NCI-H510A (cell line): ENCODE measurements around the gene AOAH.
"Not testable (repeated sequence)": the region's sequence is repeated elsewhere in the genome, so short reads cannot be mapped to it uniquely, and the experiment has no call there.

Experiments used
- DNase-seq: peaks from one replicate; lab custom pipeline; 2025; lab: John Stamatoyannopoulos, UW

The AOAH gene

DNA sequence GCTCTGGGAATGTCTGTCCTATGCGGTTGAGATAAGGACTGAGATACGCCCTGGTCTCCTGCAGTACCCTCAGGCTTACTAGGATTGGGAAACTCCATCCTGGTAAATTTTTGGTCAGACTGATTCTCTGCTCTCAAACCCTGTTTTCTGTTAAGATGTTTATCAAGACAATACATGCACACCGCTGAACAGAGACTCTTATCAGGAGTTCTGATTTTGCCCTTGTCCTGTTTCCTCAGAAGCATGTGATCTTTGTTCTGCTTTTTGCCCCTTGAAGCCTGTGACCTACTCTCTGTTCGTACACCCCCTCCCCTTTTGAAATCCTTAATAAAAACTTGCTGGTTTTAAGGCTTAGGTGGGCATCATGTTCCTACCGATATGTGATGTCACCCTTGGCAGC lies 258.3 kb downstream of the AOAH start:
- not testable (repeated sequence) for DNase-seq

DNA sequence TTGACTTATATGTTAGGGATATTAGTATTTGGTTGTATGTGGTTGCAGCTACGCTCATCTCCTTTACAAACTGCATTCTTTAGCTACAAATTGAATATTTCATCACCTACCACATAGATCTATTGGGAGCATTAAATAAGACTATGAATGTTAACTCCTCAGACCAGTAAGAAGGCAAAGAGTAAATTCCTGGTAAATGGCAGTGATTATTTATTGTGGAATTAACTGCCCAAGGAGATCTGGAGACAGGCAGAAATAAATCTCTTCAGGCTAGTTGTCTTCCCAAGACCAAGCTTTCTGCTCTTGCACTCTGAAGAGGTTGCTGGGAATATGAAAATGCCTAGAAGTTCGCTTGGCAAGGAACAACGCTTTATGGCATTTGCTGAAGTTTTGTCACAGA lies 260.0 kb downstream of the AOAH start:
- no peak for DNase-seq
